GM12873 (cell line): ENCODE data around the gene GP1BA.

Source experiments
- TF ChIP-seq, protein P1 (sequence below): IDR thresholded peaks from 2 replicates; pipeline ENCODE4 v1.5.1; 2012; ENCODE audit warnings: low read depth, mild to moderate bottlenecking, moderate library complexity, low read length, control low read depth; ENCODE audit not compliant: insufficient read depth; ENCODE audit errors: missing control alignments

GP1BA gene

DNA sequence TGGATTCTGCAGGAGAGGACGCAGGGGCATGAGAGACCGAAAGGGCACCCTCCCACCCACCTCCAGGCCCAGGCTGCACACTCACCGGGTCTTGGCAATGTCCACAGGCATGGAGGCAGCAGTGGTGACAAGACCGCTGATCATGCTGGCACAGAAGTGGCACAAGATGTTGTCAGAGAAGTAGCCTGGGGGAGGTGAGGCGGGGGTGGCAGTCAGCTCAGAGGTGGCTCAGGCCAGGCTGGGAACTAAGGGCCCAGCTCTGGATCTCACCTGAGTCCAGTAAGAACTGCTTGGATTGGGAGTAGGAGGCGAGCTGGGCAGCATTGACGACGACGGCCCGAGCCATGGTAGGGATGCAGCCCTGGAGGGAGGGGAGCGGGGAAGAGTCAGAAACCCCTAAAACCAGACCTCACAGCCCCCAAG is 6.0 kb downstream of the GP1BA start:
- TF ChIP-seq, protein P1, sequence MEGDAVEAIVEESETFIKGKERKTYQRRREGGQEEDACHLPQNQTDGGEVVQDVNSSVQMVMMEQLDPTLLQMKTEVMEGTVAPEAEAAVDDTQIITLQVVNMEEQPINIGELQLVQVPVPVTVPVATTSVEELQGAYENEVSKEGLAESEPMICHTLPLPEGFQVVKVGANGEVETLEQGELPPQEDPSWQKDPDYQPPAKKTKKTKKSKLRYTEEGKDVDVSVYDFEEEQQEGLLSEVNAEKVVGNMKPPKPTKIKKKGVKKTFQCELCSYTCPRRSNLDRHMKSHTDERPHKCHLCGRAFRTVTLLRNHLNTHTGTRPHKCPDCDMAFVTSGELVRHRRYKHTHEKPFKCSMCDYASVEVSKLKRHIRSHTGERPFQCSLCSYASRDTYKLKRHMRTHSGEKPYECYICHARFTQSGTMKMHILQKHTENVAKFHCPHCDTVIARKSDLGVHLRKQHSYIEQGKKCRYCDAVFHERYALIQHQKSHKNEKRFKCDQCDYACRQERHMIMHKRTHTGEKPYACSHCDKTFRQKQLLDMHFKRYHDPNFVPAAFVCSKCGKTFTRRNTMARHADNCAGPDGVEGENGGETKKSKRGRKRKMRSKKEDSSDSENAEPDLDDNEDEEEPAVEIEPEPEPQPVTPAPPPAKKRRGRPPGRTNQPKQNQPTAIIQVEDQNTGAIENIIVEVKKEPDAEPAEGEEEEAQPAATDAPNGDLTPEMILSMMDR = no peak

DNA sequence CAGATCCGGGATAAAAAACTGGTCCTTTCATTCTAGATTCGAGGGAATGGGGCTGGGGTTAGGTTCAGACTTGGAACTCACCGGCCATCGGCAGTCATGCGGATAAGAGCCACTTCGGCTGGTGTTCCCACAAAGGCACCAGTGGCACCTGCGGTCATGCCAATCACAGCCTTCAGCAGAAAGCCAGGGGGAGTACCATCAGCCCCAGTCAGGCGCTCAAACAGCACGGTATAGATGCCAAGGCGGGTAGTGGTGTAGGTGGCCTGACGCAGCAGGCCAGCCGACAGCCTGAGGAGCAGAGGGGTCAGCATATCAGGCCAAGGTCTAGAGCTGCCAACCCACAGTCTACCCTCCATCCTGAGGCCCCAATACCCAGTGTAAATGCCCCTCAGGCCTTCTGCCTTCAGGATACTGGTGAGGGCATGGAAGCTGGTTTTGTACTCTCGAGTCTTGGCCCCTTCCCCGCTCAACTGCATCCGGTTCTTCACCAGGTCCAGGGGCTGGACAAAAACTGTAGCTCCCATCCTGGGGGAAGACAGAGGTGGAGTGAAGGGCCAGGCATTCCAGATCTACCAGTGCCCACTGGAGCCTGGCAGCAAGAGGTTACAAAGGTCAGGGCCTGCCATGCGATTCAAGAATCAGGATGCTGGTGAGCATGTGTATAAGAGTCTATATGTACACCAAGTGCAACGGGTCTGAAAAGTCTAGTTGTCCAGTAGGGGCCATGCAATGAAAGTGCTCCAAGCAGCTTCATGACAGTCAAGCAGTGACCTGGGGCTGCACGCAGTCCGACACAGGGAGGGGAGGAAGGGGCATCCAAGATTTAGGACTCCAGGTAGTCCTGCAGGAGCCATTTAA is 6.8 kb downstream of the GP1BA start:
- TF ChIP-seq, protein P1 = no peak

DNA sequence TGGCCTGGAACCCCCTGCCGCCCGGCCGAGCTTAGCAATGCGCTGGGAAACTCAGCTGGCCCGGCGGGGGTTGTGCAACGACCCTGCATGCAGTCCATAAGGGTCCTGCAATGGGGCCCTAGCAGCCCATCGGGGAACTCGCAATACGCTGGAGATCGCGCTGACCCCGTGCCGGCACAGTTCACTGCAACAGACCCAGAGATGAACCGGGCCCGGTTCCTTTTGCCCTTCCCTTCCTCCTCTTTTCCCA is 7.4 kb downstream of the GP1BA start:
- TF ChIP-seq, protein P1 = no peak

DNA sequence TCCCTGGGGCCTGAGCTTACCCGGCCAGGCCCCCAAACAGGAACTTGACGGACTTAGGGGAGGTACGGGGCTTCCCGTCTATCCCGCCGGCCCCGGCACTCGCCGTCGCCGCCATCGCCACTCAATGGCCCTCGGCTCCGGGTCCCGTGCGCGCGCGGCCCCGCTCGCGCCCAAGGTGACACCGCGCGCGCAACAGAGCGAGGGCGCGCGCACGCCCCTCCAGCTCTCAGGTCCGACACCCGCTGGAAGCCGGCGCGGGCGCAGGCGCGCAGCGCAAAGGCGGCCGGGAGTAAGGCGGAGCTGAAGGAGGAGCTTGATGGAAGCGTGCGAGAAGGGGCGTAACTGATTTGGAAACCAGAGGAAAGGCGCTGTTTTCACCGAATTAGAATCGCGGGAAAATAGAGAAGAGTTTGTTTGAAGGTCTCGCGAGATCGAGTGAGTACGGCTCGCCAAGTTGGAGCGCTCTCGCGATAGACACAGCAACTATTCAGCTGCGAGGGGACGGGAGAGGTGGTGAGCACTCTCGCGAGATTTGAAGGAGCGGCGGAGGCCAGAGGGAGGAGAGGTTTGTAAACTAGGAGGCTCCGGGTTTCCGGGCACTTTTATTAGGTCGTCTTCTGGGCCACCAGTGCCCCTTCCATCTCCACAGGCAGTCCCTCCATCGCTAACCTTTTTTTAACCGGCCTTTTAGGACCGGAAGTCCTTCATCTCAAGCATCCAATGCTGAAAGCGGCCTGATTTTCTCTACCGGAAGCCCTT is 7.9 kb downstream of the GP1BA start, which contains the start of the genes RNF167 and SLC25A11:
Gene RNF167 (plus strand): TSS at position 473 of the 759 bp plus-strand sequence. CDS start 642 bp downstream, outside the sequence.
Gene SLC25A11 (minus strand): TSS at position 251 of the 759 bp plus-strand sequence. CDS start 136 bp downstream, at position 115.
- TF ChIP-seq, protein P1 = no peak

DNA sequence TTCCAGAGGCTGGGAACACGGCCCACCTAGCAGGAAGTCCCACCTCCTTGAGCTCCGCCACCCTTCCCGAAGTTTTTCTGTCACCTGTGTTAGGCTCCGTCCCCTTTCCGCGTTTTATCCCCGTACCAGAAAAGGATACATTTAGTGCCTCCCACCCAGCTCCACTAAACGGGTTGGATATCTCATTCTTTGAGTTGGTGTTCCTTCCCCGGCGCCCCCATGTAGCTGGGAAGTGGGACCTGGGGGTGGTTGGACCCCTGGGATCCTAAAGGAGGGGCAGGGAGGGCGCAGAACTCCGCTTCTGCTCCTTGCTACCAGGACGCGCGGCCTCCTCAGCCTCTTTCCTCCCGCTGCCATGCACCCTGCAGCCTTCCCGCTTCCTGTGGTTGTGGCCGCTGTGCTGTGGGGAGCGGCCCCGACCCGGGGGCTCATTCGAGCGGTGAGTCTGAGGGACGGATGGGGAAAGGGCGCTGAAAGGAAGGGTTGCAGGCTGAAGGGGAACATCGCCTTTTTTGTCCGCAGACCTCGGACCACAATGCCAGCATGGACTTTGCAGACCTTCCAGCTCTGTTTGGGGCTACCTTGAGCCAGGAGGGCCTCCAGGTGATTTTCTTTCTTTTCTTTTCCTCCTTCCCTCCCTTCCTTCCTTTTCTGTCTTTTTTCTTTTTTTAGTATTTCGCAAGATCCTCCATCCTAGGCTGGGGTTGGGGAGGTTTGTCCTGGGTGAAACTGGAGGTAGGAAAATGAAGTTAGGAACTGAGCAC is 8.7 kb downstream of the GP1BA start:
- TF ChIP-seq, protein P1 = no peak

DNA sequence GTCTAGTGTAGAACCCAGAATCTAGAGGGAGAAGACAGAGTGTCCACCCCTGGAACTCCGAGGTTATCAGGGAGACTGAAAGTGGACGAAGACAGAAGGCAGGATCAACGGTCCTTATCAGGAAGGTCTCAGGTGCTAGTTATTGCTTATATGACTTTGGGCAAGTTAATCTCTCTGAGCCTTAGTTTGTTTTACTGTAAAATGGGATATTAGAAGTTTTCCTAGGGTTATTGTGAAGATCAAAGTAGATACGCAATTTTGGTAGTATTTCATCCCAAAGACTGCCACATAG is 9.2 kb downstream of the GP1BA start:
- TF ChIP-seq, protein P1 = no peak
